ENCODE measurements around the gene PNPLA5.
A peak's percentile ranks its signal among the peaks of the same experiment; 100 is the strongest.
"Not testable (repeated sequence)": the region's sequence is repeated elsewhere in the genome, so short reads cannot be mapped to it uniquely, and the experiment has no call there.

Gene PNPLA5, protein sequence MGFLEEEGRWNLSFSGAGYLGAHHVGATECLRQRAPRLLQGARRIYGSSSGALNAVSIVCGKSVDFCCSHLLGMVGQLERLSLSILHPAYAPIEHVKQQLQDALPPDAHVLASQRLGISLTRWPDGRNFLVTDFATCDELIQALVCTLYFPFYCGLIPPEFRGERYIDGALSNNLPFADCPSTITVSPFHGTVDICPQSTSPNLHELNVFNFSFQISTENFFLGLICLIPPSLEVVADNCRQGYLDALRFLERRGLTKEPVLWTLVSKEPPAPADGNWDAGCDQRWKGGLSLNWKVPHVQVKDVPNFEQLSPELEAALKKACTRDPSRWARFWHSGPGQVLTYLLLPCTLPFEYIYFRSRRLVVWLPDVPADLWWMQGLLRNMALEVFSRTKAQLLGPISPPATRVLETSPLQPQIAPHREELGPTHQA

GRCh38 chr22:43891360-43892182 lies at the start of gene PNPLA5:
PNPLA5 (minus strand) TSS chr22:43892013; CDS start chr22:43891880, 133 bp downstream.
- no peak for DNase-seq

DNA sequence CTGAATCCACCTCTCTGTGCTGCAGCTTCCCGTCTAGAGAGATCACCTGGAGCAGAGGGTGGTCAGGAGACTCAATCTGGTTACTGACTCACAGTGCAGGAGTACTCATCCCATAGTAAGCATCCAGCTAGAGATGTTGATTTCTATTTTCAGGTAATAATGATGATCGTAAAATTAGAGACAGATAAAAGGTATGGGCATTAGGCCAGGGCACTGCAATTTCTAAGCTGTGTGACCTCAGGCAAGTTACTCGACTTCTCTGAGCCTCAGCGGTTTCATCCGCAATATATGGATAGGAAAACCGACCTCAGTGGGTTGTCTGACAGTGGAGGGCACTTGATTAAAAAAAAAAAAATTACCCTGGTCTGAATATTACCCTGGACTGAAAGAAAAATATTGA lies 49.6 kb upstream of the PNPLA5 start:
- DNase-seq: no peak

- DNase-seq: no peak
Measured at GRCh38 chr22:43931771-43932170, 40.0 kb upstream of the PNPLA5 start.

DNA sequence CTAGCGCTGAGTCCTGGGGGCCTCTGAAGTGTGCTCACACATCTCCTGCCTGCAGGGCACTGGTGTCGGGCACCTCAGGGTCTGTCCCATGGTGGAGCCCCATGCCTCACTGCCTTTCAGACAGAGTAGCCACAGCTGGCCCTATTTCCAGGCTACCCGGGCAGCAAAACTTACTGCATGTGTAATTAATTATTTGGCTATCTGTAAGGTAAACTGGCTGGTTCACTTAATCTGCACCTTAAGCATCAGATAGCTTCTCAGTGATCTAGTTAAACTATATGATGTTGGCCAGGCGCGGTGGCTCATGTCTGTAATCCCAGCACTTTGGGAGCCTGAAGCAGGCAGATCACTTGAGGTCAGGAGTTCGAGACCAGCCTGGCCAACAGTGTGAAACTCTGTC lies 37.1 kb upstream of the PNPLA5 start:
- no peak for DNase-seq

DNA sequence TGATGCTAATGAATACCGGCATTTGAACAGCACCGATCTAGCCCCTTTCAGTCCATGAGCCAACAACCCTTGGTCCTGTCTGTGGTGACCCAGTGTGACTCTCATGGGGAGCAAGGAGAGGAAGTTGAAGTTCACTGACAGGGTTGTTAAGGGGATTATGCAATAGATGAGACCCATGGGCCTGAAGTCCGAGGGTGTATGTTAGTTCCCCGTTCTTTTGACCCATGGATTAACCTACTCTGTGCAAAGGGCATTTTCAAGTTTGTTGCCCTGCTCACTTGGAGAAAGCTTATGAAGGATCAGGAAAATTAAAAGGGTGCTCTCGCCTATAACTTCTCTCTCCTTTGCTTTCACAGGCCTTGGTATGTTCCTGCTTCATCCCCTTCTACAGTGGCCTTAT lies 36.7 kb upstream of the PNPLA5 start:
- DNase-seq: no peak

DNA sequence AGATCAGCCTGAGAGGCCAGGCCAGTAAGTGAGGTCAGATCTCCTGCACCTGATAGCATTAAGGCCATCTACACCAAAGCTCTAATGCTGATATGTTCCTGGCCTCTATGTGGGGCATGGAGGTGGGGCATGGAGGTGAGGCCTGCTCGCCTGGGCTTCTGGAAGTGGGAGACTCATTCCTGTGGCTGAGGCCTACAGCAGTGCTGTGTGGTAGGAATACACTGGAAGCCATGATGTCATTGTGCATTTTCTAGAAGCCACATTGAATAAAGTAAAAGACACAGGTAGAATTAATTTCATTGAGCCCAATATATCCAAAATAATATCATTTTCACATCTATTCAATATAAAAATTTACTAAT lies 34.5 kb upstream of the PNPLA5 start:
- DNase-seq: no peak

DNA sequence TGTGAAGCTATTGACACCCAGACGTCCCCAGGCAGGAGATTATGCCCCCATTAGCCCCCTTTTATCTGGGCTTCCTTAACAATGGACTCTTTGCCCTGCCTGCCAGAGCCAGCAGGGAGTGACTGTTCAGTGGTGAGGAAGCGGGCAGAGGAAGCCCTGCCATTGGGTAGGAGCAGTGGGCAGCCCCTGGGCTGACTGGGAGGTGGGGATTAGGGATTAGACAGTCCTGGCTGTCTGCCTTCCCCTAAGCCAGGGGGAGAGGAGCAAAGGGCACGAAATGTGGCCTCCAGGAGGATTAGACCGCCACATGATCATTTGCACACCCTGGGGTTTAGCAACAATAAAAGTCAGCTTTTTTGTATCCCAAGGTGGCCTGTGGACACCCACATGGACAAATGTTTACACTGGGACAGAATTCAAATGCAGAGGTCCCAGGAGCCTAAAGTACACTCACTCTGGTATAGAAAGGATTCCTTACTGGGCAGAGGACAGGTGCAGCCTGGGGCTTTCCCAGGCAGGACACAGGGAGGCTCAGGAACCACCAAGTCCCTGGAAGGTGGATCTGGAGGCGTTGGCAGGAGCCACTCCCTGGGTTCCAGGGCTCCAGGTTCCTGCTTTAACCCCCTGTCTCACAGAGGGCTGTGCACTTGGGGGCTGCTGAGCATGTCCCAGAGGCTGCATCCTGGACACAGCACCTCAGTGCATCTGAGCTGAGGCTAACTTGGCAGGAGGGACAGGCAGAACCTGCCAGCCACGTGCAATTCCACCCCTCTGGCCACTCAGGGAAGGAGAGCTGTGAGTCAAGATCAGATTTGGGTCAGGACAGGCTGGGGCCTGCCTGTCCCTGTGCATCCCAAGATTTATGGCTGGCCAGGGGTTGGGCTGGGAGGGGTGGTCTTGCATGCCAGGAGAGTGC lies 33.9 kb upstream of the PNPLA5 start:
- no peak for DNase-seq

DNA sequence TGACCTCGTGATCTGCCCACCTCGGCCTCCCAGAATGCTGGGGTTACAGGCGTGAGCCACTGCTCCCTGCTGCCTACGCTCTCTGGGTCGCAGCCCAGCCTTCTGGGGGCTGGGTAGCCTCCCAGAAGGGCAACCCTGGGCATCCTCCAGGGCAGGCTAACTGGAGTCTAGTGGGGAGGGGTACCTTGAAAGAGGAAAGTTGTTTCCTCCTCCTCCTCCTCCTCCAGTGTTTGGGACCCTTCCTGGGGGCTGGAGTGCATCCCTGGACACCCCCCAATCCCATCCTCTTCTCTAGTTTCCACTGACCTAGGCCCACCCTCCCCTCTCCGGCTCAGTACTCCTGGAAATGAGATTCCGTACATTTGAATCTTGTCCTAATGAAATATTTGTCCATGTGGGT lies 33.1 kb upstream of the PNPLA5 start:
- no peak for DNase-seq

DNA sequence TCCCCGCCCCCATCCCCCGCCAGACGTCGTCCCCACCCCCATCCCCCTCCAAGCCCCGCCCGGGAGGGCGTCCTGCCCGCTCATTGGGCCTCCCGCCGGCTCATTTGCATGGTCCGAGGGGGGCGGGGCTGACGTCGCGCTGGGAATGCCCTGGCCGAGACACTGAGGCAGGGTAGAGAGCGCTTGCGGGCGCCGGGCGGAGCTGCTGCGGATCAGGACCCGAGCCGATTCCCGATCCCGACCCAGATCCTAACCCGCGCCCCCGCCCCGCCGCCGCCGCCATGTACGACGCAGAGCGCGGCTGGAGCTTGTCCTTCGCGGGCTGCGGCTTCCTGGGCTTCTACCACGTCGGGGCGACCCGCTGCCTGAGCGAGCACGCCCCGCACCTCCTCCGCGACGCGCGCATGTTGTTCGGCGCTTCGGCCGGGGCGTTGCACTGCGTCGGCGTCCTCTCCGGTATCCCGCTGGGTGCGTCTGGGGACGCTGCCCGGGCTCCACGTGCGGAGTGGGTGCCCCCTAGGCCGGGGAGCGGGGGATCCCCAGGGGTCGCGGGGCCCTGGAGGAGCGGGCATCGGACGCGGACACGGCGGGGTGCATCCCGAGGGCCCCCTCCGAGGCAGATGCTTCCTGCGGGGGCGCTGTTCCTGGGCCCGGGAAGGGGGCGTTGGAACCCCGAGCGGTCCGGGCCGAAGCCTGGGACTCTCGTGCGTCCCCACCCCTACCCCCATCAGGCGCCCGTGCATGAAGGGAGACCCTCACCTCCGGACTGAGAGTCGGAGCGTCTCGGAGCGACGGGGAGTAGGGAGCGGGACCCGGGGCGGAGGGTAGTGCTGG lies 32.0 kb upstream of the PNPLA5 start, which contains the start of gene PNPLA3:
Gene PNPLA3, plus strand, starts transcription at position 175 of the 834 bp plus-strand sequence. Its CDS starts 107 bp downstream, at position 282.
- peak; percentile 56 for DNase-seq

DNA sequence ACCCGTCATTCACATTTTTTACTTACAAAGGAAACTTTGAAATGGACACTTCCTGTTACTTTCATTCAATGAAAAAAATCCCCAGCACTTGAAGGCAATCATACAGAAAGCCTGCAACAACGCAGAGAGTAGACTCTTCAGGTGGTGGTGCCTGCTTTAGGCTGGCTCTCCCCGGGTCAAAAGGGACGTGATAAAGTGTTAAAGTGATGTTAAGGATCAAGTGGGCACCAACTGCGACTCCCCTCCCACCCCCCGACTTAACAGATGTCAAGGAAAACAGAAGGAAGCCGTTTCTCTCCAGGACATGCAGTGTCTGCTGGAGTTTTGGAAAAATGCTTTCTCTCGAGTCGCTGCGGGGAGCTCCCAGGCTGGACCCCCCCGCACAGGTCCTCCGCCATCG lies 31.4 kb upstream of the PNPLA5 start:
- no peak for DNase-seq

DNA sequence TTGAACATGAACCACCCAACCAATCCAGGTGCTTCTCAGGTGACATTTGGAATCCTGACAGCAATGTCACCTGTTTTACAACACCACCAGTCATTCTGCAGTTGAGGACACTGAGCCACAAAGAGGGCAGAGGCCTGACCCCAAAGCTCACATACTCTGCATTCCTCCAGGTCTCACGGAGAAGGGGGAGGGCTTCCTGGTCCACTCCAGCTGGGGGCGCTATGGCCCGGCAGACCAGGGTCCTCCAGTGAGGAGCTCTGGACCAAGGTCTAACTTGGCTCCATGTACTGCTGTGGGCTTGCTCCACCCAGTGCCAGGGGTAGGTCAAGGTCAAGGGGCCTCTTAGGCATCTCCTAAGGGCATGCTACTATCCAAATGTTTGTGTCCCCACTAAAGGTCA lies 30.3 kb upstream of the PNPLA5 start:
- no peak for DNase-seq

- no peak for DNase-seq
Measured at GRCh38 chr22:43921370-43921769, 29.6 kb upstream of the PNPLA5 start.

DNA sequence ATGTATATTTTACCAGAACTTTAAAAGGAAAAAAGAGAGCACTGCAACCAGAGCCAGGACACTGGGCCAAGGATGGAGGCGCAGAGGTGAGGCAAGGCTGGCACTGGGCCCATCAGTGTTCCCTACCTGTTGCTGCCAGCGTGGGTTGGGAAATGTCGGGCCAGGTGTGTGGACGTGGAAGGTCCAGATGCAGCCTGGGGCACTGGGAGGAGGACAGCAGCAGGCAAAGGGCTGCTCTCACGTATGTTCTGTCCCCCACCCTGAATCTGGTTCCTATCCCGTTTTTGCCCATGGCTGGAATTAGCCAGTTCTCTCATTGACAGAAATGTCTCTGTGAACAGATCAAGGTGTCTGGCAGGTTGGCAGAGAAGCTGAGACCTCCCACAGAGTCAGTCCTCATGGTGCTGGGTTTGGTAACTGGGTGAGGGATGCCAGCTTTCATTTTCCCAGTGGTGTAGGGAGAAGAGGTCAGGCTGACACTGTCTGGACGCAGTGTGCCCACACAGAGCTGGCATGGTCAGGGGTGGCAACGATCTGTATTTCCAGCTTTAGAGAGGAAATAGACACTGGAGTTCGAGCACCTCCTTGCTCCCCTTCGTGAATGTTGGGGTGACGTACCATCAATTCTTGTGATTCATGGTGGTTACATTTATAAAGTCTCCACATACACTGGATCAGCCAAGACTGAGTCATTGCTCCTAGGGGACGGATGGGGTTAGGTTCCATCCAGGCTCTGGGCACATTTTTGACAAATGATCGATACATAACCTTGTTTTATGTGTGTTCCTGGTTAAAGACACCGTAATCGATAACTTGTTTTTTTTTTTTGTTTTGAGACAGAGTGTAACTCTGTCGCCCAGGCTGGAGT lies 27.5 kb upstream of the PNPLA5 start:
- DNase-seq: no peak

- no peak for DNase-seq
Measured at GRCh38 chr22:43917521-43917920, 25.7 kb upstream of the PNPLA5 start.

DNA sequence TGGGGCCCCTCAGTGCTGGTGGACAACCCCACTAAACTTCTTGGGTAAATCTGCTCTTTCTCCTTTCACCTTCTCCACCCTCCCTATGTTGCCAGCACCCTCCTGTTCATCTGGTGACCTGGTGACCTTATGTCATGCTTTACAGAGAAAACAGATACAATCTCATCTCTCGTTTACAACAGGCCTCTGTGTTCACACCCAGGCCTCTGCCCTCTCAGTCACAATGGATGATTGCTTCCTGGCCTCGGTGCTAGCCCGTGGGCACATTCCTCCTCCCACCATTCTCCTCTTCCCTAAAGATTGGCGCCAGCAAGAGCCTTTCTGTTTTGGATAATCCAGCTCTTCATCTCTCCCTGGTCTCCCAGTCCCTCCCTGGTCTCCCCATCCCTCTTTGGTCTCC lies 19.5 kb upstream of the PNPLA5 start:
- DNase-seq: no peak

DNA sequence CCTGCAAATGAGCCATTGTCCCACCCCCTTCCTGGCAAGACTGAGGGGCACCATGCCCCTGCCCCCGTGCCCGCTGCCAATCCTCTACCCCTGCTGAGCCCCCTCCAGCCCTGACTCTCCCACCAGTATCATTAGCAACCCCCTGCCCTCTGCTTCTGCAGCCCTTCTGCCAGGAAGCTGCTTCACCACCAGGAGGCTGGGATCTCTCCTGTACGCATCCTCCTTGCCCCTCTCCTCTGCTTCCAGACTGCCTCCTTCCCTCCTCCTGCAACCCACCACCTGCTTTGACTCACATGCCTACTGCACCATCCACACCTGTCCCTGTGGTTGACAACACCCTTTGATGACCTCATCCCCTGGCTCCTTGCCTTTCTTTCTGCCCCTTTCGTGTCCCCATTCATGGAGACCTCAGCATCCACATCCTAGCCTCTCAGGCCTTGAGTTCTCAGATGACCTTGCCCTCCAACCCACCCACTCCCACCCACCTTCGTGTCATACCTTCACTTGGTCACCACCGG lies 18.4 kb upstream of the PNPLA5 start:
- DNase-seq: no peak

DNA sequence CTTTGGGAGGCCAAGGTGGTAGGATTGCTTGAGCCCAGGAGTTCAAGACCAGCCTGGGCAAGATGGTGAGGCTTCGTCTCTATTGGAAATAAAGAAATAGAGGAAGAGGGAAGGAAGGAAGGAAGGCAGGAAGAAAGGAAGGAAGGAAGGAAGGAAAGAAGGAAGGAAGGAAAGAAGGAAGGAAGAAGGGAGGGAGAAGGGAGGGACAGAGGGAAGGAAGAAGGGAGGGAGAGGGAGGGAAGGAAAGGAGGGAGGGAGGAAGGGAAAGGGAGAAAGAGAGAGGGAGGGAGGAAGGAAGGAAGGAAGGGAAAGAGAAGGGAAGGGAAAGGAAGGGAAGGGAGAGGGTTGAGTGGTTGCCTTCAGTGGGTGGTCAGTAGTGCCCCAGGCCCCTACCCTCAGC lies 17.9 kb upstream of the PNPLA5 start:
- no peak for DNase-seq

GRCh38 chr22:43905681-43906080 lies 13.9 kb upstream of the PNPLA5 start:
- no peak for DNase-seq

GRCh38 chr22:43904412-43904811 lies 12.6 kb upstream of the PNPLA5 start:
- not testable (repeated sequence) for DNase-seq

DNA sequence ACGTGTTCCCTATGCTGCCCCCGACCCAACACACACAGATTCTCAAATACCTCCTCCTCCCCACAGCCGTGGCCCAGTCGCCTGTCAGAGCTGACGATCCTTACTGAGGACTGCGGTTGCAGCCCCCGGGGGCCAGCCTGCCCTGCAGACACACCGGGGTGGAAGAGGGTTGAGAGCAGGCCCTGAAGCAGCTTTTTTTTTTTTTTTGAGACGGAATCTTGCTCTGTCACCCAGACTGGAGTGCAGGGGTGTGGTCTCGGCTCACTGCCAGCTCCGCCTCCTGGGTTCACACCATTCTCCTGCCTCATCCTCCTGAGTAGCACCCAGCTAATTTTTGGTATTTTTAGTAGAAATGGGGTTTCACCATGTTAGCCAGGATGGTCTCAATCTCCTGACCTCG lies 11.2 kb upstream of the PNPLA5 start:
- not testable (repeated sequence) for DNase-seq
